Activated B cell treated with CpG ODN at 0.5 μM for 24 hours (primary cell): ENCODE measurements around the gene METRNL. TPM values are rescaled to one million over a fixed set of nuclear protein-coding genes. Genes with fewer than 3 reads are reported as not detected.
"Not testable (repeated sequence)": the region's sequence is repeated elsewhere in the genome, so short reads cannot be mapped to it uniquely, and the experiment has no call there.

Experiments used
- ATAC-seq: fragments of 200-7000 bp; cut with Tn5 transposase; one replicate; pipeline ENCODE4 v1.10.0; 2021; ENCODE audit warnings: low read depth, mild to moderate bottlenecking, moderate library complexity
- CTCF ChIA-PET: fragments of 350-600 bp; sonication (Branson Sonifier 250); formaldehyde crosslinking; loops from one replicate; lab custom pipeline; 2021; ENCODE audit warnings: antibody characterized with exemption; lab: Charles Lee
- POLR2A ChIA-PET: fragments of 350-600 bp; sonication (Branson Sonifier 250); formaldehyde crosslinking; loops from one replicate; lab custom pipeline; 2021; ENCODE audit warnings: antibody characterized with exemption; lab: Charles Lee
- DNase-seq: peaks from one replicate; pipeline ENCODE4 v3.0.0; 2022
- H3K27ac Mint-ChIP-seq: one replicate; pipeline ENCODE4 v1.8.0; 2020; ENCODE audit warnings: mixed read lengths
- H3K27me3 Mint-ChIP-seq: one replicate; pipeline ENCODE4 v1.8.0; 2021; ENCODE audit warnings: mixed read lengths
- H3K36me3 Mint-ChIP-seq: one replicate; pipeline ENCODE4 v1.8.0; 2021; ENCODE audit warnings: low read depth, mixed read lengths
- H3K4me1 Mint-ChIP-seq: one replicate; pipeline ENCODE4 v1.8.0; 2021; ENCODE audit warnings: mixed read lengths
- H3K4me3 Mint-ChIP-seq: one replicate; pipeline ENCODE4 v1.8.0; 2020; ENCODE audit warnings: mild to moderate bottlenecking, mixed read lengths
- H3K9me3 Mint-ChIP-seq: one replicate; pipeline ENCODE4 v1.8.0; 2020; ENCODE audit warnings: mixed read lengths
- intact Hi-C: fragments of 100-400 bp; cut with micrococcal nuclease; formaldehyde crosslinking; loops from one replicate; pipeline ENCODE4 v1.15.1; 2024
- total RNA-seq: library from RNA; stranded (reverse); gene quantifications from 2 replicates; pipeline ENCODE4 v1.2.3, GENCODE V29; 2022
- TF ChIP-seq, protein P1 (sequence below): fragments of 200-600 bp; IDR thresholded peaks from one replicate; pipeline ENCODE4 v1.8.0; 2022; ENCODE audit warnings: antibody characterized with exemption, mild to moderate bottlenecking

Gene METRNL, protein sequence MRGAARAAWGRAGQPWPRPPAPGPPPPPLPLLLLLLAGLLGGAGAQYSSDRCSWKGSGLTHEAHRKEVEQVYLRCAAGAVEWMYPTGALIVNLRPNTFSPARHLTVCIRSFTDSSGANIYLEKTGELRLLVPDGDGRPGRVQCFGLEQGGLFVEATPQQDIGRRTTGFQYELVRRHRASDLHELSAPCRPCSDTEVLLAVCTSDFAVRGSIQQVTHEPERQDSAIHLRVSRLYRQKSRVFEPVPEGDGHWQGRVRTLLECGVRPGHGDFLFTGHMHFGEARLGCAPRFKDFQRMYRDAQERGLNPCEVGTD
- 10.7 and 11.7 TPM in 2 replicates for total RNA-seq

DNA sequence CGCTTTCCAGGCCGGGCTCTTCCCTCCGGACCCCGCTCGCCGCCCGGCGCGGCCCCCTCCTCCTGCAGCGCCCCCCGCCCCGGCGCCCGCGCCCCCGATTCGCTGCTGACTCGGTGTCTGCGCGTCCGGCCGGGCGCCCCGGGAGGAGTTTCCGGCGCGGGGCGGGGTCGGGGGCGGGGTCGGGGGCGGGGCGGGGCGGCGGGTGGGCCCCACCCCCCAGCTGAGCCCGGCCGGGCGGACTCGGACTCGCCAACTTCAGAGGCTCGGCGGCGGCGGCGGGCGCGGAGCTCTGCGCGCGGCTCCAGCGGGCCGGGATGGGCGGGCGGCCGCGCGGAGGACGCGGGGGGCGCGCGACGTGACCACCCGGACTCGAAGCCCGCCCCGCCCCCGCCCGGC, at the start of gene METRNL:
METRNL (plus strand) TSS at position 258 of the 396 bp plus-strand sequence. CDS start 207 bp downstream, outside the sequence.
- CTCF ChIA-PET, result no interaction called here
- Mint-ChIP-seq H3K4me3 (peak within 1 kb of the TSS; percentile 64), H3K4me1 (peaks cover 31% of the 10 kb centered on the region), H3K36me3 (peaks cover 1% of the 10 kb centered on the region), H3K27ac (no peak within 1 kb of the TSS), H3K9me3 (no peaks in the 10 kb centered on the region), H3K27me3 (peaks cover 7% of the 10 kb centered on the region)
- TF ChIP-seq, protein P1, sequence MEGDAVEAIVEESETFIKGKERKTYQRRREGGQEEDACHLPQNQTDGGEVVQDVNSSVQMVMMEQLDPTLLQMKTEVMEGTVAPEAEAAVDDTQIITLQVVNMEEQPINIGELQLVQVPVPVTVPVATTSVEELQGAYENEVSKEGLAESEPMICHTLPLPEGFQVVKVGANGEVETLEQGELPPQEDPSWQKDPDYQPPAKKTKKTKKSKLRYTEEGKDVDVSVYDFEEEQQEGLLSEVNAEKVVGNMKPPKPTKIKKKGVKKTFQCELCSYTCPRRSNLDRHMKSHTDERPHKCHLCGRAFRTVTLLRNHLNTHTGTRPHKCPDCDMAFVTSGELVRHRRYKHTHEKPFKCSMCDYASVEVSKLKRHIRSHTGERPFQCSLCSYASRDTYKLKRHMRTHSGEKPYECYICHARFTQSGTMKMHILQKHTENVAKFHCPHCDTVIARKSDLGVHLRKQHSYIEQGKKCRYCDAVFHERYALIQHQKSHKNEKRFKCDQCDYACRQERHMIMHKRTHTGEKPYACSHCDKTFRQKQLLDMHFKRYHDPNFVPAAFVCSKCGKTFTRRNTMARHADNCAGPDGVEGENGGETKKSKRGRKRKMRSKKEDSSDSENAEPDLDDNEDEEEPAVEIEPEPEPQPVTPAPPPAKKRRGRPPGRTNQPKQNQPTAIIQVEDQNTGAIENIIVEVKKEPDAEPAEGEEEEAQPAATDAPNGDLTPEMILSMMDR, result no peak
- ATAC-seq, result peak; percentile 55
- DNase-seq, result peak; percentile 66
- intact Hi-C loops, result no loop called here
- POLR2A ChIA-PET, result interaction anchor here (0.5 to 1.1 kb wide), 6 partner anchors 25 to 165 kb away, joined by 3 to 6 read pairs (median 4); no protein-coding TSS in a partner anchor

DNA sequence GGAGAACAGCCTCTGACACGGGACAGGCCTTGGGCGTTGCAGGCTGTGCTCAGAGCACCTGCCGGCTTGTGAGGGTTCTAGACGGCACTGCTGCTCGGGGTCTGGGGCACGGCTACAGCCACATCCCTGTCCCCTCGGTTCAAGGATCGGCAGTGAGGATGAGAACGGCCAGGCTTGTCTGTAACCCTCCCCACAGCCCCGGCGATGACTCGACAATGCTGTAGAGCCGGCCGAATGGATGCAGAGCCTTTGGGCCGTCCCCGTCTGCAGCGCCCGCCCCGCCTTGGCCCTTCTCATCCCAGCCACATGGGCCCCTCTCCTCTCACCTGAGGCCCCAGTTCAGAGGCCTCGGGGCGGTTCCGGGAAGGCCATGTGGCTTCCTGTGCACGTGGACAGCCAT, 49.0 kb upstream of the METRNL start:
- CTCF ChIA-PET, result no interaction called here
- POLR2A ChIA-PET, result no interaction called here
- no peak overlapping the region for H3K27ac Mint-ChIP-seq
- no peak overlapping the region for H3K4me3 Mint-ChIP-seq
- TF ChIP-seq, protein P1, result no peak
- no peaks in the 10 kb centered on the region for H3K9me3 Mint-ChIP-seq
- ATAC-seq (no peak), DNase-seq (no peak)
- H3K27me3 Mint-ChIP-seq, result no peaks in the 10 kb centered on the region
- H3K36me3 Mint-ChIP-seq, result peaks cover 4% of the 10 kb centered on the region
- intact Hi-C loops, result no loop called here
- no peaks in the 10 kb centered on the region for H3K4me1 Mint-ChIP-seq

DNA sequence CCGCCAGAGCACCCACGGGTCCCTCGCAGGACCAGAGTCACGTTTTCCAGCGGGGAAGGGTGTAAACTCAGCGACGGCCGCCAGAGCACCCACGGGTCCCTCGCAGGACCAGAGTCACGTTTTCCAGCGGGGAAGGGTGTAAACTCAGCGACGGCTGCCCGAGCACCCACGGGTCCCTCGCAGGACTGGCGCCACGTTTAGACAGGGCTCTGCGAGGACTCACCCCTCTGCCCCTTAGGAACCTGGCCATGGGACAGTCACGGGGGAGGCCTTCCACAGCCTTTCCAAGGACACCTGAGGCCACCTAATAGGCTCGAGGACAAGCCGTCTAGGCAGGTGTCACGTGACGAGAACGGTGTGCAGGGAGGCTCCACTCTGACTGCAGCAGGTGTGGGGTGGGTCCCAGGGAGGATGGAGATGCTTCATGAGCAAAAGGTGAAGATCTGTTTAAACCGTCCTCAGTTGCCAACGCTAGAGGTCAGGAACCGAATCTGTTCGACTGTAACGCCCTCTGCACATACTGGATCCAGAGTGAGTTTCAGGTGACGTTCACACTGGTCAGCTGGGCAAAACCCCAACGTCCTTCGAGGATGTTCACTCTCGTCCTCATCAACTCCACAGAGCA, 48.0 kb upstream of the METRNL start:
- Mint-ChIP-seq H3K27me3 (no peaks in the 10 kb centered on the region), H3K27ac (no peak overlapping the region), H3K9me3 (no peaks in the 10 kb centered on the region), H3K36me3 (peaks cover 12% of the 10 kb centered on the region), H3K4me3 (no peak overlapping the region), H3K4me1 (no peaks in the 10 kb centered on the region)
- CTCF ChIA-PET, result no interaction called here
- TF ChIP-seq, protein P1, result no peak
- intact Hi-C loops, result no loop called here
- POLR2A ChIA-PET, result no interaction called here
- DNase-seq (no peak), ATAC-seq (no peak)

DNA sequence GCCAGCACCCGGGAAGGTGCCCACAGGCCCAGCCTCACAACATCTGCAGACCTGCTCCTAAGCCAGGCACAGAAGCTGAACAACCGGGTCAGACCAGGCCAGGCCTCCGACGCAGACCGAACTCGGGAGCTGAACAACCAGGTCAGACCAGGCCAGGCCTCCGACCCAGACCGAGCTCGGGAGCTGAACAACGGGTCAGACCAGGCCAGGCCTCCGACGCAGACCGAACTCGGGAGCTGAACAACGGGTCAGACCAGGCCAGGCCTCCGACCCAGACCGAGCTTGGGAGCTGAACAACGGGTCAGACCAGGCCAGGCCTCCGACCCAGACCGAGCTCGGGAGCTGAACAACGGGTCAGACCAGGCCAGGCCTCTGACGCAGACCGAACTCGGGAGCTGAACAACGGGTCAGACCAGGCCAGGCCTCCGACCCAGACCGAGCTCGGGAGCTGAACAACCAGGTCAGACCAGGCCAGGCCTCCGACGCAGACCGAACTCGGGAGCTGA, 47.4 kb upstream of the METRNL start:
- H3K4me3 Mint-ChIP-seq, DNase-seq, H3K9me3 Mint-ChIP-seq, intact Hi-C loops, H3K4me1 Mint-ChIP-seq, CTCF ChIA-PET, ATAC-seq, H3K27ac Mint-ChIP-seq, POLR2A ChIA-PET, H3K27me3 Mint-ChIP-seq: not testable (repeated sequence)
- H3K36me3 Mint-ChIP-seq, result peaks cover 17% of the 10 kb centered on the region

DNA sequence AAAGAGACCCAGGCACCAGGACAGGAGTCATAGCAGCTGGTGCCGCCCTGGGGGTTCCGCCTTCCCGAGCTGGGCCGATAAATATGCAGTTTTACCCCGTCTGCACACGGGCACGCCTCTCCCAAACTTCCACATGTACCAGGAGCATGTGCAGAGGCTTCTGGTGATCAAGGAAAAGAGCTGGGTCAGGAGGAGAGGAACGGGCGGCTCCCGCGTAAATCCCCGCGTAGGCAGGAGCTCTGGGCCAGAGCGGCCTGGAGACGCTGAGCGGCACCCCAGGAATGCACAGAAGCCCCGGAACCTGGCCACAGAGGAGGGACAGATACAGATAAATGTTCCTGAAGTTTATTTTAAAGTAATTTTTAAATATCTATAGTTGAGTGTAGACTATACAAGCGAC, 46.6 kb upstream of the METRNL start:
- Mint-ChIP-seq H3K9me3 (no peaks in the 10 kb centered on the region), H3K4me1 (no peaks in the 10 kb centered on the region), H3K27ac (no peak overlapping the region), H3K36me3 (peaks cover 25% of the 10 kb centered on the region), H3K27me3 (no peaks in the 10 kb centered on the region), H3K4me3 (no peak overlapping the region)
- POLR2A ChIA-PET, result no interaction called here
- DNase-seq, result no peak
- CTCF ChIA-PET, result no interaction called here
- intact Hi-C loops, result no loop called here
- TF ChIP-seq, protein P1, result no peak
- no peak for ATAC-seq
